AG04449 (cell line): ENCODE measurements around the gene MKNK2.
A peak's percentile ranks its signal among the peaks of the same experiment; 100 is the strongest.

Experiments used
- CTCF ChIA-PET: fragments of 350-600 bp; formaldehyde crosslinking; extraction: SDS; loops from one replicate; lab custom pipeline; 2021; ENCODE audit warnings: antibody characterized with exemption; lab: Yijun Ruan, JAX
- POLR2A ChIA-PET: fragments of 400-600, 350-600 bp; formaldehyde crosslinking; extraction: SDS; loops from one replicate; lab custom pipeline; 2020; ENCODE audit warnings: antibody characterized with exemption, inconsistent platforms; lab: Yijun Ruan, JAX
- DNase-seq: peaks from one replicate; pipeline ENCODE4 v3.0.0-alpha.2; 2010; ENCODE audit warnings: low read depth, low spot score
- H3K4me3 ChIP-seq: 2 replicates; pipeline ENCODE4 v1.5.1; 2011; ENCODE audit warnings: low read depth, mild to moderate bottlenecking, control low read depth, low read length
- CTCF ChIP-seq: IDR thresholded peaks from one replicate; pipeline ENCODE4 v1.5.1; 2011; ENCODE audit warnings: mild to moderate bottlenecking, moderate library complexity, low read length, control low read depth, inconsistent platforms; ENCODE audit not compliant: insufficient read depth; ENCODE audit errors: missing control alignments

The MKNK2 gene

GRCh38 chr19:2045501-2046045 is 5.5 kb downstream of the MKNK2 start:
- no peak for DNase-seq

GRCh38 chr19:2044709-2045500 is 6.1 kb downstream of the MKNK2 start:
- no peak for DNase-seq
- ChIA-PET POLR2A (no interaction called here), CTCF (no interaction called here)
- H3K4me3 ChIP-seq: no peak overlapping the region
- TF ChIP-seq CTCF: no peak

More at GRCh38 chr19:2045501-2046045, 5.5 kb downstream of the MKNK2 start:
- no peak overlapping the region for H3K4me3 ChIP-seq
- no peak for TF ChIP-seq CTCF
- POLR2A ChIA-PET: no interaction called here
- CTCF ChIA-PET: interaction anchor here (1.3 kb wide), 1 partner anchor 26 kb away, joined by 3 read pairs; no protein-coding TSS in a partner anchor

GRCh38 chr19:2043961-2044708 is 6.9 kb downstream of the MKNK2 start:
- no peak for TF ChIP-seq CTCF
- ChIA-PET POLR2A (interaction anchor here (0.6 kb wide), 1 partner anchor 16 kb away, joined by 5 read pairs; no protein-coding TSS in a partner anchor), CTCF (interaction anchor here (1.9 kb wide), 1 partner anchor 25 kb away, joined by 6 read pairs; no protein-coding TSS in a partner anchor)
- no peak overlapping the region for H3K4me3 ChIP-seq
- DNase-seq: no peak

- H3K4me3 ChIP-seq: no peak overlapping the region
- ChIA-PET CTCF (interaction anchor here (1.7 to 1.9 kb wide), 2 partner anchors 9 to 24 kb away, joined by 6 to 11 read pairs; partner anchors contain the start of gene MKNK2), POLR2A (interaction anchor here (0.6 to 1.0 kb wide), 2 partner anchors 11 to 17 kb away, joined by 3 to 5 read pairs; no protein-coding TSS in a partner anchor)
- DNase-seq: no peak
- no peak for TF ChIP-seq CTCF
Measured at GRCh38 chr19:2043251-2043641, 7.8 kb downstream of the MKNK2 start.

- POLR2A ChIA-PET: interaction anchor here (0.9 to 1.0 kb wide), 3 partner anchors 8 to 12 kb away, joined by 3 read pairs; no protein-coding TSS in a partner anchor
Measured at GRCh38 chr19:2042485-2043250, 8.4 kb downstream of the MKNK2 start.

More at GRCh38 chr19:2042485-2043250, 8.4 kb downstream of the MKNK2 start:
- no peak for DNase-seq
- CTCF ChIA-PET: interaction anchor here (1.7 to 3.5 kb wide), 3 partner anchors 10 to 23 kb away, joined by 6 to 14 read pairs (median 11); partner anchors contain the start of gene MKNK2
- no peak for TF ChIP-seq CTCF
- H3K4me3 ChIP-seq: peak overlapping the region; percentile 6; the same call in 1 of the 2 replicates
